Loucy (cell line): ENCODE results near the gene CKS2.

Source experiments
- EZH2phosphoT487 ChIP-seq: fragments of 200-600 bp; IDR thresholded peaks from 2 replicates; pipeline ENCODE4 v1.6.1; 2018; ENCODE audit warnings: antibody characterized with exemption, mild to moderate bottlenecking, moderate library complexity, borderline replicate concordance
- TF ChIP-seq, protein P1 (sequence below): fragments of 200-600 bp; sonication (generic); conservative IDR thresholded peaks from 2 replicates; pipeline ENCODE4 v1.5.1; 2014; ENCODE audit warnings: mild to moderate bottlenecking, antibody characterized with exemption, low read length

DNA sequence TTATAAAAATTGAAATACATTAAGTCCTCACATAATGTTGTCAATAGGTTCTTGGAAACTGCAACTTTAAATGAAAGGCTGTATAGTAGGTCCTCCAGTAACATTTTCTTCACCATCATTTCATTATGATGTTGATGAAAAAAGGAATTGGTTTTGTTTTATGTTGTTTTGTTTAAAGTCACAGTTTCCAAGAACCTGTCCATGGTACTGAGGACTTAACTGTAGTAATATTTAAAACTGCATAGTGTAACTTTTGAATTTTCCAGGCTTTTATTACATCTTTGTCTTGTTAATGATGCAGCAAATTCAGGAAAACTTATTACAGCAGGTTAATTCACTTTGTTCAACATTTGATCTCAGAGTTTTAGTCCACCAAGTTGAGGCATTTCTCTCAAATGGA is 18.9 kb downstream of the CKS2 start:
- TF ChIP-seq EZH2phosphoT487: no peak
- TF ChIP-seq, protein P1, sequence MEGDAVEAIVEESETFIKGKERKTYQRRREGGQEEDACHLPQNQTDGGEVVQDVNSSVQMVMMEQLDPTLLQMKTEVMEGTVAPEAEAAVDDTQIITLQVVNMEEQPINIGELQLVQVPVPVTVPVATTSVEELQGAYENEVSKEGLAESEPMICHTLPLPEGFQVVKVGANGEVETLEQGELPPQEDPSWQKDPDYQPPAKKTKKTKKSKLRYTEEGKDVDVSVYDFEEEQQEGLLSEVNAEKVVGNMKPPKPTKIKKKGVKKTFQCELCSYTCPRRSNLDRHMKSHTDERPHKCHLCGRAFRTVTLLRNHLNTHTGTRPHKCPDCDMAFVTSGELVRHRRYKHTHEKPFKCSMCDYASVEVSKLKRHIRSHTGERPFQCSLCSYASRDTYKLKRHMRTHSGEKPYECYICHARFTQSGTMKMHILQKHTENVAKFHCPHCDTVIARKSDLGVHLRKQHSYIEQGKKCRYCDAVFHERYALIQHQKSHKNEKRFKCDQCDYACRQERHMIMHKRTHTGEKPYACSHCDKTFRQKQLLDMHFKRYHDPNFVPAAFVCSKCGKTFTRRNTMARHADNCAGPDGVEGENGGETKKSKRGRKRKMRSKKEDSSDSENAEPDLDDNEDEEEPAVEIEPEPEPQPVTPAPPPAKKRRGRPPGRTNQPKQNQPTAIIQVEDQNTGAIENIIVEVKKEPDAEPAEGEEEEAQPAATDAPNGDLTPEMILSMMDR: no peak
